ENCODE measurements around the gene MECP2.
A peak's percentile ranks its signal among the peaks of the same experiment; 100 is the strongest.

MECP2 gene

GRCh38 chrX:154057791-154058190 lies 39.7 kb downstream of the MECP2 start:
- ATAC-seq: no peak
- TF ChIP-seq CSDC2 (CRISPR knock-in tag; IDR thresholded peaks at IDR 0.05) (no peak), TCF4 (CRISPR knock-in tag; IDR thresholded peaks at IDR 0.05; ENCODE audit: borderline replicate concordance) (no peak), BACH2 (CRISPR knock-in tag; IDR thresholded peaks at IDR 0.05; ENCODE audit: borderline replicate concordance) (no peak), PPARA (CRISPR knock-in tag; IDR thresholded peaks at IDR 0.05; ENCODE audit: borderline replicate concordance) (no peak), PATZ1 (CRISPR knock-in tag; IDR thresholded peaks at IDR 0.05; ENCODE audit: borderline replicate concordance) (no peak), POU6F1 (CRISPR knock-in tag; IDR thresholded peaks at IDR 0.05; ENCODE audit: borderline replicate concordance, low read depth) (no peak), TSHZ2 (CRISPR knock-in tag; IDR thresholded peaks at IDR 0.05) (no peak), OSR1 (CRISPR knock-in tag; IDR thresholded peaks at IDR 0.05) (no peak), ISL1 (CRISPR knock-in tag; IDR thresholded peaks at IDR 0.05) (no peak), GLIS3 (CRISPR knock-in tag; IDR thresholded peaks at IDR 0.05) (no peak), ZFP30 (CRISPR knock-in tag; IDR thresholded peaks at IDR 0.05) (no peak), ARNTL (CRISPR knock-in tag; IDR thresholded peaks at IDR 0.05; ENCODE audit: borderline replicate concordance, low read depth) (no peak), ZFP3 (CRISPR knock-in tag; IDR thresholded peaks at IDR 0.05) (no peak), ZNF8 (CRISPR knock-in tag; IDR thresholded peaks at IDR 0.05) (no peak), TOX (CRISPR knock-in tag; IDR thresholded peaks at IDR 0.05; ENCODE audit: borderline replicate concordance) (no peak)

- ATAC-seq: no peak
- TF ChIP-seq ZC3H10 (CRISPR knock-in tag; IDR thresholded peaks at IDR 0.05) (no peak), ZNF70 (CRISPR knock-in tag; IDR thresholded peaks at IDR 0.05) (no peak)
Observed at GRCh38 chrX:154056770-154057241, 40.7 kb downstream of the MECP2 start.

GRCh38 chrX:154051201-154051810 lies 46.2 kb downstream of the MECP2 start:
- peak; percentile 75 for ATAC-seq
- TF ChIP-seq PATZ1 (CRISPR knock-in tag; IDR thresholded peaks at IDR 0.05; ENCODE audit: borderline replicate concordance) (no peak), CREB5 (CRISPR knock-in tag; IDR thresholded peaks at IDR 0.05; ENCODE audit: low read depth) (no peak), TSHZ2 (CRISPR knock-in tag; IDR thresholded peaks at IDR 0.05) (no peak), ZNF565 (CRISPR knock-in tag; conservative IDR thresholded peaks at IDR 0.05; ENCODE audit: low read depth) (no peak), RARB (CRISPR knock-in tag; IDR thresholded peaks at IDR 0.05) (no peak), ZNF70 (CRISPR knock-in tag; IDR thresholded peaks at IDR 0.05) (no peak), ZC3H10 (CRISPR knock-in tag; IDR thresholded peaks at IDR 0.05) (no peak), BACH2 (CRISPR knock-in tag; IDR thresholded peaks at IDR 0.05; ENCODE audit: borderline replicate concordance) (no peak), ISL1 (CRISPR knock-in tag; IDR thresholded peaks at IDR 0.05) (no peak), CSDC2 (CRISPR knock-in tag; IDR thresholded peaks at IDR 0.05) (no peak), ARNTL (CRISPR knock-in tag; IDR thresholded peaks at IDR 0.05; ENCODE audit: borderline replicate concordance, low read depth) (no peak), TCF4 (CRISPR knock-in tag; IDR thresholded peaks at IDR 0.05; ENCODE audit: borderline replicate concordance) (no peak), ESRRG (CRISPR knock-in tag; IDR thresholded peaks at IDR 0.05) (no peak), TOX (CRISPR knock-in tag; IDR thresholded peaks at IDR 0.05; ENCODE audit: borderline replicate concordance) (no peak), ZFP30 (CRISPR knock-in tag; IDR thresholded peaks at IDR 0.05) (no peak), ZFP3 (CRISPR knock-in tag; IDR thresholded peaks at IDR 0.05) (no peak), PPARA (CRISPR knock-in tag; IDR thresholded peaks at IDR 0.05; ENCODE audit: borderline replicate concordance) (no peak), GLIS3 (CRISPR knock-in tag; IDR thresholded peaks at IDR 0.05) (no peak)

All from SK-N-SH treated with all-trans-retinoic acid at 6 μM for 48 hours (cell line).